Stimulated activated effector memory CD8-positive, alpha-beta T cell treated with anti-CD3 and anti-CD28 coated beads, Interleukin-12 subunit alpha, Interleukin-12 subunit beta, amount 100 ng/mL, for 72 hours (primary cell): Measurements from ENCODE around the gene MAN1C1.

ENCODE experiments used
- ATAC-seq: fragments of 150-1000 bp; cut with Tn5 transposase; 2 replicates; pipeline ENCODE4 v1.10.0; 2021
- DNase-seq, 2 donors: peaks; one replicate each; pipeline ENCODE4 v3.0.0; 2021 to 2022; ENCODE audit warnings: low spot score in 2 of 2
- H3K27ac Mint-ChIP-seq: one replicate; pipeline ENCODE4 v1.8.0; 2022; ENCODE audit warnings: mild to moderate bottlenecking, mixed read lengths
- H3K36me3 Mint-ChIP-seq: one replicate; pipeline ENCODE4 v1.8.0; 2022; ENCODE audit warnings: mild to moderate bottlenecking, mixed read lengths
- H3K4me1 Mint-ChIP-seq: one replicate; pipeline ENCODE4 v1.8.0; 2022; ENCODE audit warnings: mixed read lengths
- H3K4me3 Mint-ChIP-seq: one replicate; pipeline ENCODE4 v1.8.0; 2022; ENCODE audit warnings: mild to moderate bottlenecking, mixed read lengths
- H3K9me3 Mint-ChIP-seq: one replicate; pipeline ENCODE4 v1.8.0; 2022; ENCODE audit warnings: mixed read lengths

Gene MAN1C1

DNA sequence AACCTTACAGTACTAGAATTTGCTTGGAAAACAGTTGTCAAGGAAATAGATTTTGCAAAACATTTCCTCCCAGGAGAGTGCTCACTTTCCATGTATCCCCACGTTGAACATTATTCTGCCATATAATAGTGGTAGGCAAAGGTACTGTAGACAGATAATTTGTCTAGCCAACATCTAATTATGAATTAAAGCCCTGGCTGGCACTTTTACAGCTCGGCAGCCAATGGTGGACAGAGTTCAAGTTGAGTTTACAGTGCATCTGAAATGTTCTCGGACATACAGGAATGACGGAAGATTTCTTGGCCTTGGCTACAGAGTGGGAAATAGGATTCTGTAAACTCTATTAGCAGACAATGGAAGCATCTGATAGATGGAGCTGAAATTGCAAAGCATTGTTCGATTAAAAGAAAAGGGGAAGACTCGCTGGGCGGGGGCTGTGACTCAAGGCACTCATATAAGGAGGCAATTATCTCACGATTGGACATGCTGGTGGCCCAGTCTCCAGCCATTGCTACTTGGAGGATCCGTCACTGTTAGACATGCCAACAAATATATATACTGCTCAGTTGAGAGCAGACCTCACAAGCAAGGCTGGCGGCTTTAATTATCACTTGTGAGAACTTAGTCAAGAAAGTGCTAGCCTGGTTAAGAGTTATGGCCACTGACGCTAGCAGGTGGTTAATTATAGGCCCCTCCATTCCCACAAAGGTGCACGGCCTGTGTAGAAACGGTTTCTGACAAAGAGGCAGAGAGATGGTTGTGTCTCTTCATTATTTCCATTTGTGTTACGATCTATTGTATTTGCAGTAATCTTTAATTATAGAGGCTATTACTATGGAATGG, 48.0 kb downstream of the MAN1C1 start:
- Mint-ChIP-seq H3K36me3 (no peaks in the 10 kb centered on the region), H3K27ac (no peak overlapping the region), H3K4me1 (peaks cover 5% of the 10 kb centered on the region), H3K9me3 (no peaks in the 10 kb centered on the region), H3K4me3 (no peak overlapping the region)
- ATAC-seq (no peak), DNase-seq (no peak)

- peaks cover 5% of the 10 kb centered on the region for H3K4me1 Mint-ChIP-seq
- H3K9me3 Mint-ChIP-seq, result no peaks in the 10 kb centered on the region
- ATAC-seq (no peak), DNase-seq (no peak)
- H3K27ac Mint-ChIP-seq, result no peak overlapping the region
- H3K36me3 Mint-ChIP-seq, result no peaks in the 10 kb centered on the region
- H3K4me3 Mint-ChIP-seq, result no peak overlapping the region
Measured at GRCh38 chr1:25666460-25666859, 49.9 kb downstream of the MAN1C1 start.

DNA sequence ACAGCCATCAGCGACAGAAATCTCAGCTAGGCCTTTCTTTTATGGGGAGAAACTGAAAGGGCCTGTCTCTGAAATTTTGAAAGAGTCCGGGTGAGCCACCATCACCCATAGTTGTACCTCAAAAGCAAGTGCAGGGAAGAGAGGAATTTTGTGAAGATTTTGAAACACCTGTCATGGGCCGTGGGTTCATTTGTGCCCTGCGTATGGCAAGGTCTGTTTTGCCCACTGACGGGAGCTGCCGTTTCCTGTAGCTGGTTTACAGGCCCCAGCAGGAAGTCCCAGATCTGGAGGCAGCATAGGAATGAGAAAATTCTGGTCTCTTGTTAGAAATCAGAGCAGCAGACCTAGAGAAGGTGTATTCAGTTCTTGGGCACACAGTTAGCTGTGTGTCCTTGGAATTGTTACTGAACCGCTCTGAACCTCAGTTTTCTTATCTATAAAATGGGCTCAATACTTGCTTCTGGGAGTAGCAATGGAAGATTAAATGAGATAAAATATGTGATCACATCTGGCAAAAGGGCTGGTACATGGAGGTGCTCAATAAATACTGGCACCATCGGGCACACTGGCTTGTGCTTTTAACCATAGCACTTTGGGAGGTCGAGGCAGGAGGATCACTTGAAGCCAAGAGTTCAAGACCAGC, 52.5 kb downstream of the MAN1C1 start:
- no peak for ATAC-seq
- DNase-seq, result no peak
- Mint-ChIP-seq H3K36me3 (no peaks in the 10 kb centered on the region), H3K4me3 (no peak overlapping the region), H3K27ac (no peak overlapping the region), H3K4me1 (peaks cover 23% of the 10 kb centered on the region), H3K9me3 (no peaks in the 10 kb centered on the region)

DNA sequence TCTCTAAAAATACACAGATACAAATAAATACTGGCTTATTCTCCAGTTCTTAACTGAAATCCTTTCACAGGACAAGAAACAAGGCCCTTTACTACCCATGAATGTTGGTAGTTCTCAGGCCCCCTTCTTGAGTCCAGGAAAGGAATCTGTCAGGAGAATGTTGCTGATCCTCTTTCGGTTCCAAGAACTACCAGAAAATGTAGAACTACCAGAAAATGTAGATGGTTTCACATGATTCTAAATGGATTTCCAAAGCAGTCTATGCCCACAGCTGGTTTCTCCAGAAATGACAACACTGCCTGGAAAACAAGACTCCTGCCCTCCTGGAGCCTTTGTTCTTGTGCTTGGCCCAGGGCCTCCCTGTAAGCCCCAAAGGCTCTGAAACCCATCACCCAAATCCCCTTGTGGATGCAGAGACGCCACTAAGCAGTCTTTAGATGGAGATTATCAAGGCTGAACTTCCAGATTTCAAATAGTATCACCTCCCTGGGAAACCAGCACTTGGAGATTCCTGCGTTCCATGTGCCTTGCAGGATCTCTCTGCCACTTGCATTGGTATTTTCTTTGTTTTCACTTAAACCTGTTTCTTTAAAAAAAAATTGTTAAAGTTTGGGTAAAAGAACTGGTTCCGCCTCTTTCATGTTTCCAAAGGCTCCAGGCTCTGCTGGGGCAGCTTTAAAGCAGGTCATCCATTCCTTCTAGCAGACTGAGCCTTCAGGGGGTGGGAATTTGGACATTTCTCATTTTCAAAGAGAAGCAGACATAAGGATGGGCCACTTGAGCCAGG, 53.4 kb downstream of the MAN1C1 start:
- ATAC-seq, result no peak
- H3K4me1 Mint-ChIP-seq, result peaks cover 33% of the 10 kb centered on the region
- no peak overlapping the region for H3K4me3 Mint-ChIP-seq
- H3K9me3 Mint-ChIP-seq, result no peaks in the 10 kb centered on the region
- H3K36me3 Mint-ChIP-seq, result peaks cover 4% of the 10 kb centered on the region
- DNase-seq, result no peak
- H3K27ac Mint-ChIP-seq, result no peak overlapping the region

DNA sequence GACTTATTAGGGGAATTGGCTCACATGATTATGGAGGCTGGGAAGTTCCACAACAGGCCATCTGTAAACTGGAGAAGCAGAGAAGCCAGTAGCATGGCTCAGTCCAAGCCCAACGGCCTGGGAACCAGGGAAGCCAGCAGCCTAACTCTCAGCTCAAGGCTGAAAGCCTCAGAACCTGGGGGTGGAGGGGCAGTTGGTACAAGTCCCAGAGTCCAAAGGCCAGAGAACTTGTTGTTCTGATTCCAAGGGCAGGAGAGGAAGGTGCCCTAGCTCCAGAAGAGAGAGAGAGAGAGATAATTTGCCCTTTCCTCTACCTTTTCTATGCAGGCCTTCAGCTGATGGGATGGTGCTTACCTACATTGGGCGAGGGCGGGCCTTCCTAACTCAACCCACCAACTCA, 55.3 kb downstream of the MAN1C1 start:
- ATAC-seq, result no peak
- Mint-ChIP-seq H3K4me1 (peaks cover 52% of the 10 kb centered on the region), H3K4me3 (no peak overlapping the region), H3K36me3 (peaks cover 17% of the 10 kb centered on the region), H3K9me3 (no peaks in the 10 kb centered on the region), H3K27ac (no peak overlapping the region)
- no peak for DNase-seq

DNA sequence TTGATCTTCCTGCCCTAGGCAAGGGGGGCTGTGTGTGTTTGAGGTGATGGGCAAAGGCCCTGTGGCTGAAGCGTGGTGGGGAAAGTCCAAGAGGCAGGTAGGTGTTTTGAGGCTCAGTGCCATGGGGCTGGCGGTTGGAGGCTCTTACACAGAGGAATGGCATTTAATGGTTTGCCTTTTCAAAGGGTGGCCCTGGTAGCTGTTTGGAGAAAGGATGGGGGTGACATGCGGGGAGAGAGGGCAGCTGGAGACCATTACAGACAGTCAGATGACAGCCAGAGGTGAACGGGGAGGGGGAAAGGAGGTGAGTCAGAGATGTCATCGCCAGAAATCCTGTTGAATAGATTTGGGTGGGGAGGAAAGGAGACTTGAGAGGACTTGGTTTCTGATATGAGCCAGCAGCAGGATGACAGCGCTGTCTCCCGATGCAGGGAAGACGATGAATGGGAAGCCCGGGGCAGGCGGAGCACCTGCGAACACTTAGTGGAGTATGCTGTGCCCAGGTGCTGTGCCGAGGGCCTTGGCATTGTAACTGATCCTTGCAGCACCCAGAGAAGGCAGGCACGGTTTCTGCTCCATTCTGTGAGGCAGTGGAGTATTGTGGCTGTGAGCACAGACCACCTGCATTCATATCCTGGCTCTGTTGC, 56.3 kb downstream of the MAN1C1 start:
- no peaks in the 10 kb centered on the region for H3K9me3 Mint-ChIP-seq
- DNase-seq (no peak), ATAC-seq (no peak)
- peaks cover 19% of the 10 kb centered on the region for H3K36me3 Mint-ChIP-seq
- H3K4me1 Mint-ChIP-seq, result peaks cover 62% of the 10 kb centered on the region
- no peak overlapping the region for H3K4me3 Mint-ChIP-seq
- no peak overlapping the region for H3K27ac Mint-ChIP-seq

- H3K27ac Mint-ChIP-seq, result no peak overlapping the region
- no peaks in the 10 kb centered on the region for H3K9me3 Mint-ChIP-seq
- no peak overlapping the region for H3K4me3 Mint-ChIP-seq
- DNase-seq (no peak), ATAC-seq (no peak)
- H3K36me3 Mint-ChIP-seq, result peaks cover 19% of the 10 kb centered on the region
- peaks cover 63% of the 10 kb centered on the region for H3K4me1 Mint-ChIP-seq
Measured at GRCh38 chr1:25673456-25673855, 56.9 kb downstream of the MAN1C1 start.

DNA sequence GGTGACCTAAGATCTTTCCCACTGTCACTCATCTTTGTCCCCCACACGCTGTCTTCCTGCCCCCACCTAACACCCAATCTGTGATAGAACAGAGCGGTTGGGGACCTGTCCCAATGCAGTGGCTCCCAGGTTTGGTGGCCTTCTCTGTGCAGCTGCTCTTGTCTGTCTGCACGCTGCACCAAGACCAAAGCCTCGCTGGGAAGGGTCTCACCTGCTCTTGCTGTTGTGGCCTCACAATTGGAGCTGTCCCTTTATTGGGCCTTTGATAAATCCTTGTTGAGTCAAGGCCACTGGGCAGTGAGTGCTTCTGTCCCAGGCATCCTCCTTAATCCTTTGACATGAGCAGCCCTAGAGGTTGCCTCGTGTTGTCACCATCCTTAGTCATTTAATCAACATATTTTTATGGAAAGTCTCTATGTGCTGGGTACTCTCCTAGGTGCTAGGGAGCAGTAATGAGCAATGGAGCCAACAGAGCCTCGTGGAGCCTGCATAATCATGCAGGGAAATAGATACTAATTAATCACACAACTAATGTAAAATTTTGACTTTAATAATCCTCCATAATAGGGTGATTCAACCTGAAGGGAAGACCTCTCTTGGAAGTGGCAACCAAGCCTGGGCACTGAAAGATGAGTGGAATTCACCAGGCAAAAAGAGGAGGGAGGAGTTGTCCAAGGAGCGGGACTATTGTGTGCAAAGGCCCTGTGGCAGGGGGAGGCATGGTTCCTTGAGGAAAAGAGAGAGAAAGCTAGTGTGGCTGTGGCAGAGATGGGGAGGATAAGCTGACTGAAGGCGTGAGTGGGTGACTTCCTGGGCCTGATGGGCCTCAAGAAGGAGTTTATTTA, 57.6 kb downstream of the MAN1C1 start:
- H3K4me3 Mint-ChIP-seq, result peak overlapping the region; percentile 31
- ATAC-seq, result no peak
- peaks cover 65% of the 10 kb centered on the region for H3K4me1 Mint-ChIP-seq
- DNase-seq, result no peak
- peak overlapping the region; percentile 51 for H3K27ac Mint-ChIP-seq
- no peaks in the 10 kb centered on the region for H3K9me3 Mint-ChIP-seq
- H3K36me3 Mint-ChIP-seq, result peaks cover 19% of the 10 kb centered on the region

- ATAC-seq, result no peak
- Mint-ChIP-seq H3K9me3 (no peaks in the 10 kb centered on the region), H3K4me1 (peaks cover 65% of the 10 kb centered on the region), H3K4me3 (peak overlapping the region; percentile 31), H3K36me3 (peaks cover 19% of the 10 kb centered on the region), H3K27ac (peak overlapping the region; percentile 51)
- DNase-seq, result no peak
Measured at GRCh38 chr1:25674807-25675084, 58.2 kb downstream of the MAN1C1 start.

GRCh38 chr1:25675729-25676476, 59.3 kb downstream of the MAN1C1 start:
- H3K4me1 Mint-ChIP-seq, result peaks cover 65% of the 10 kb centered on the region
- H3K36me3 Mint-ChIP-seq, result peaks cover 19% of the 10 kb centered on the region
- peak overlapping the region; percentile 3 for H3K27ac Mint-ChIP-seq
- peak; percentile 70 to 93 for DNase-seq
- peak overlapping the region; percentile 38 for H3K4me3 Mint-ChIP-seq
- ATAC-seq, result peak; percentile 98
- no peaks in the 10 kb centered on the region for H3K9me3 Mint-ChIP-seq

DNA sequence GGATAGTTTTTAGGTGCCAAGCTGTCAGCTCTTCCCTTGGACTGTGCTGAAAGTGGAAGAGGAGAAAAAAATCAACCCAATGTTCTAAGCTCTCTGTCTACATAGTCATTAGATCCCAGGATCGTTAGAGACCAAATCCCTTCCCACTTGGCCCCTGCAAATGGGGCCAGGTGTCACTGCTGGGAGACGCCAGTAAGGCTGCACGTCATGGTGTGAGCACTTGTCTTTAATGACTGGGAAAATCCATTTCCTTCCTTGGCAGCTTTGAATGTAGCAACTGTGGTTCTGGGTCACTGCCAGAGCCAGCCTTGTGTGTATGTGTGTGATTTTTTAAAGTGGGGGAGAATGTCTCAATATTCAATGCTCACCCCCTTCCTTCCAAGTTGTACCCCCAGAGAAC, 59.9 kb downstream of the MAN1C1 start:
- no peaks in the 10 kb centered on the region for H3K9me3 Mint-ChIP-seq

GRCh38 chr1:25677193-25677773, 60.7 kb downstream of the MAN1C1 start:
- ATAC-seq (no peak), DNase-seq (no peak)
- no peak overlapping the region for H3K27ac Mint-ChIP-seq

More for the DNA sequence above, 59.9 kb downstream of the MAN1C1 start:
- peak overlapping the region; percentile 38 for H3K4me3 Mint-ChIP-seq
- peak in 1 of 2 donors; percentile 7 for DNase-seq
- peak overlapping the region; percentile 3 for H3K27ac Mint-ChIP-seq
- ATAC-seq, result no peak
- H3K36me3 Mint-ChIP-seq, result peaks cover 19% of the 10 kb centered on the region
- H3K4me1 Mint-ChIP-seq, result peaks cover 65% of the 10 kb centered on the region

GRCh38 chr1:25679171-25679570, 62.6 kb downstream of the MAN1C1 start:
- H3K27ac Mint-ChIP-seq, result no peak overlapping the region
- no peaks in the 10 kb centered on the region for H3K9me3 Mint-ChIP-seq
- ATAC-seq (no peak), DNase-seq (no peak)
- H3K4me3 Mint-ChIP-seq, result no peak overlapping the region
- peaks cover 45% of the 10 kb centered on the region for H3K4me1 Mint-ChIP-seq
- peaks cover 19% of the 10 kb centered on the region for H3K36me3 Mint-ChIP-seq

More at GRCh38 chr1:25677193-25677773, 60.7 kb downstream of the MAN1C1 start:
- Mint-ChIP-seq H3K36me3 (peaks cover 19% of the 10 kb centered on the region), H3K4me1 (peaks cover 63% of the 10 kb centered on the region), H3K4me3 (peak overlapping the region; percentile 38), H3K9me3 (no peaks in the 10 kb centered on the region)

- H3K4me1 Mint-ChIP-seq, result peaks cover 30% of the 10 kb centered on the region
- H3K9me3 Mint-ChIP-seq, result no peaks in the 10 kb centered on the region
Measured at GRCh38 chr1:25680701-25681100, 64.1 kb downstream of the MAN1C1 start.

More at GRCh38 chr1:25680701-25681100, 64.1 kb downstream of the MAN1C1 start:
- ATAC-seq (no peak), DNase-seq (no peak)
- H3K36me3 Mint-ChIP-seq, result peaks cover 14% of the 10 kb centered on the region
- no peak overlapping the region for H3K27ac Mint-ChIP-seq
- H3K4me3 Mint-ChIP-seq, result no peak overlapping the region
